Loucy (cell line): ENCODE measurements around the gene ASB1.

Experiments used
- H2AFZ ChIP-seq: fragments of 200-600 bp; sonication (generic); 2 replicates; pipeline ENCODE4 v1.6.0; 2016; ENCODE audit warnings: antibody characterized with exemption, mild to moderate bottlenecking, low read length, moderate library complexity
- H3F3A ChIP-seq: fragments of 200-600 bp; 2 replicates; pipeline ENCODE4 v1.6.0; 2016; ENCODE audit warnings: antibody characterized with exemption, low read depth, mild to moderate bottlenecking
- H3K27me3 ChIP-seq: fragments of 200-600 bp; sonication (generic); 2 replicates; pipeline ENCODE4 v1.6.1; 2014; ENCODE audit warnings: low read length, mild to moderate bottlenecking; ENCODE audit not compliant: insufficient read depth, poor library complexity, severe bottlenecking
- H3K36me3 ChIP-seq: fragments of 200-600 bp; sonication (generic); 2 replicates; pipeline ENCODE4 v1.6.1; 2016; ENCODE audit warnings: low read length; ENCODE audit not compliant: insufficient read depth
- H3K4me1 ChIP-seq: fragments of 200-600 bp; sonication (generic); 2 replicates; pipeline ENCODE4 v1.5.1; 2014; ENCODE audit warnings: low read length, mild to moderate bottlenecking; ENCODE audit not compliant: insufficient read depth, poor library complexity, severe bottlenecking
- H3K4me2 ChIP-seq: fragments of 200-600 bp; sonication (generic); 2 replicates; pipeline ENCODE4 v1.6.0; 2014; ENCODE audit warnings: antibody characterized with exemption, low read length, low read depth, mild to moderate bottlenecking; ENCODE audit not compliant: poor library complexity, severe bottlenecking
- H3K4me3 ChIP-seq: fragments of 200-600 bp; sonication (generic); 2 replicates; pipeline ENCODE4 v1.5.1; 2014; ENCODE audit warnings: low read length, mild to moderate bottlenecking, mixed read lengths; ENCODE audit not compliant: poor library complexity, severe bottlenecking
- H3K79me2 ChIP-seq: fragments of 200-600 bp; sonication (generic); 2 replicates; pipeline ENCODE4 v1.6.1; 2014; ENCODE audit warnings: low read length; ENCODE audit not compliant: insufficient read depth
- H3K9ac ChIP-seq: fragments of 200-600 bp; sonication (generic); 2 replicates; pipeline ENCODE4 v1.6.0; 2014; ENCODE audit warnings: mild to moderate bottlenecking, low read depth, low read length, moderate library complexity; ENCODE audit not compliant: poor library complexity, severe bottlenecking
- H3K9me2 ChIP-seq: fragments of 200-600 bp; sonication (generic); replicated peaks from 2 replicates; pipeline ENCODE4 v1.6.1; 2016; ENCODE audit warnings: low read depth, low read length, mixed read lengths
- H3K9me3 ChIP-seq: fragments of 200-600 bp; sonication (generic); 2 replicates; pipeline ENCODE4 v1.6.1; 2014; ENCODE audit warnings: mild to moderate bottlenecking, antibody characterized with exemption, low read length, low read depth; ENCODE audit not compliant: insufficient read depth
- H4K20me1 ChIP-seq: fragments of 200-600 bp; sonication (generic); 2 replicates; pipeline ENCODE4 v1.6.0; 2014; ENCODE audit warnings: antibody characterized with exemption, low read length, mild to moderate bottlenecking; ENCODE audit not compliant: insufficient read depth, poor library complexity, severe bottlenecking
- CTCF ChIP-seq: fragments of 200-600 bp; sonication (generic); conservative IDR thresholded peaks from 2 replicates; pipeline ENCODE4 v1.5.1; 2014; ENCODE audit warnings: mild to moderate bottlenecking, antibody characterized with exemption, low read length
- EZH2phosphoT487 ChIP-seq: fragments of 200-600 bp; IDR thresholded peaks from 2 replicates; pipeline ENCODE4 v1.6.1; 2018; ENCODE audit warnings: antibody characterized with exemption, mild to moderate bottlenecking, moderate library complexity, borderline replicate concordance

The ASB1 gene

GRCh38 chr2:238391042-238391689 is 35.6 kb upstream of the ASB1 start:
- Histone ChIP-seq H3K79me2 (no peaks in the 10 kb centered on the region), H2AFZ (no peak overlapping the region), H3K36me3 (no peaks in the 10 kb centered on the region), H4K20me1 (no peaks in the 10 kb centered on the region), H3K9me2 (no peaks in the 10 kb centered on the region), H3K9me3 (no peaks in the 10 kb centered on the region), H3K9ac (no peak overlapping the region), H3K4me2 (no peak overlapping the region), H3K4me3 (no peak overlapping the region), H3K4me1 (peaks cover 39% of the 10 kb centered on the region), H3K27me3 (no peaks in the 10 kb centered on the region), H3F3A (no peaks in the 10 kb centered on the region)
- TF ChIP-seq CTCF (no peak), EZH2phosphoT487 (no peak)

- no peaks in the 10 kb centered on the region for H3K9me3 ChIP-seq
- no peak overlapping the region for H3K9ac ChIP-seq
- no peaks in the 10 kb centered on the region for H3K79me2 ChIP-seq
- no peaks in the 10 kb centered on the region for H4K20me1 ChIP-seq
- peaks cover 27% of the 10 kb centered on the region for H3K4me1 ChIP-seq
- no peak overlapping the region for H3K4me2 ChIP-seq
- no peaks in the 10 kb centered on the region for H3K36me3 ChIP-seq
- no peaks in the 10 kb centered on the region for H3K9me2 ChIP-seq
- no peak overlapping the region for H3K4me3 ChIP-seq
- 0 out of 2 replicates have a peak, but pooled peaks cover 4% of the 10 kb centered on the region for H3F3A ChIP-seq
- no peaks in the 10 kb centered on the region for H3K27me3 ChIP-seq
- TF ChIP-seq CTCF: no peak
- no peak for TF ChIP-seq EZH2phosphoT487
- H2AFZ ChIP-seq: no peak overlapping the region
Measured at GRCh38 chr2:238396663-238397062, 30.1 kb upstream of the ASB1 start.

- Histone ChIP-seq H3F3A (0 out of 2 replicates have a peak, but pooled peaks cover 4% of the 10 kb centered on the region), H3K27me3 (no peaks in the 10 kb centered on the region), H3K9me2 (no peaks in the 10 kb centered on the region), H3K9me3 (no peaks in the 10 kb centered on the region), H3K4me3 (no peak overlapping the region), H3K4me2 (no peak overlapping the region), H3K79me2 (no peaks in the 10 kb centered on the region), H3K36me3 (no peaks in the 10 kb centered on the region), H2AFZ (no peak overlapping the region), H4K20me1 (no peaks in the 10 kb centered on the region), H3K4me1 (peaks cover 27% of the 10 kb centered on the region), H3K9ac (no peak overlapping the region)
- TF ChIP-seq CTCF (no peak), EZH2phosphoT487 (no peak)
Measured at GRCh38 chr2:238397356-238397755, 29.4 kb upstream of the ASB1 start.
